Glomerular endothelial cell (primary cell): ENCODE results near the gene BLNK. TPM values are rescaled to one million over a fixed set of nuclear protein-coding genes. Genes with fewer than 3 reads are reported as not detected.
"Not testable (repeated sequence)": the region's sequence is repeated elsewhere in the genome, so short reads cannot be mapped to it uniquely, and the experiment has no call there.

ENCODE experiments used
- DNase-seq: peaks from one replicate; pipeline ENCODE4 v3.0.0-alpha.2; 2011; ENCODE audit warnings: low read depth, low spot score; ENCODE audit errors: extremely low read depth
- total RNA-seq: library from RNA; depleted of rRNA; stranded (reverse); fragments of >200 nt; gene quantifications from 2 replicates; pipeline ENCODE4 v1.2.3, GENCODE V29; 2015

Gene BLNK
- total RNA-seq, 1 donor from 2014 or later = not detected

DNA sequence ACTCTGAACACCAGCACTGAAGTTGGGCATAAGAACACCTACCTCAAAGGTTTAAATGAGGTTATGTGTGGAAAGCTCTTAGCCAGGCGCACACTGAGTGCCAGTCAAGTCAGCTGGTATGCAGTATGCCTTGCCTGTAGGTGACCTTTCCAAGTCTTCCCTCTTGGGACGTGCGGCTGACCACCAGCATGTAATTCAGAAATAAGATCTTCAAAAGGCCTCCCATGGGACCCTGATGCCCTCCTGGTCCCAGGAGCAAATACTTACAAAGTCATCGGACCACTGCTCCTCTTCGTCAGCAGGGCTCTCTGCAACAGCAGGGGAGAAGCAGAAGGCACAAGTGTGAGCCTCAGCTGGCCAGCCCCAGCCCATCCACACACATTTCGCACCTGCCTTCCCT, 40.8 kb downstream of the BLNK start:
- no peak for DNase-seq

DNA sequence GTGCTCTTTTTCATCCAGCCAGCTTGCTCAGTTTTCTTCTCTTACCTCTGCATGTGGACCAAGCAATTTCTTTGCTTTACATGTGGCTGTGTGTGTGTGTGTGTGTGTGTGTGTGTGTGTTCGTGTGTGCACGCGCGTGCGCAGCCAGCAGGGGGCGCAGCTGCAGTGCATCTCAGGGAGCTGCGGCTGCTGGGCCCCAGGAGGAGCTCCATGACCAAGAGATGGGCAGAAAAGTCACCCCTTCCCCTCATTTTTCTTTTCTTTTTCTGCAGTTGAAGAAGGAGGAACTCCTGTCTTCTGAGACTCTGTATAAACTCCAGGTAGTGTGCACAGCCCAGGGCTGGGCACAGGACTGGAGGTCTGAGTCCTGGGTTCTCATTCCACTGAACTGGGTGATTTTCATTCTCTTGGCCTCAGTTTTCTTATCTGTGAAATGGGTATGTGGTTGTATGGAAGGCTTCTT, 41.8 kb downstream of the BLNK start:
- no peak for DNase-seq

DNA sequence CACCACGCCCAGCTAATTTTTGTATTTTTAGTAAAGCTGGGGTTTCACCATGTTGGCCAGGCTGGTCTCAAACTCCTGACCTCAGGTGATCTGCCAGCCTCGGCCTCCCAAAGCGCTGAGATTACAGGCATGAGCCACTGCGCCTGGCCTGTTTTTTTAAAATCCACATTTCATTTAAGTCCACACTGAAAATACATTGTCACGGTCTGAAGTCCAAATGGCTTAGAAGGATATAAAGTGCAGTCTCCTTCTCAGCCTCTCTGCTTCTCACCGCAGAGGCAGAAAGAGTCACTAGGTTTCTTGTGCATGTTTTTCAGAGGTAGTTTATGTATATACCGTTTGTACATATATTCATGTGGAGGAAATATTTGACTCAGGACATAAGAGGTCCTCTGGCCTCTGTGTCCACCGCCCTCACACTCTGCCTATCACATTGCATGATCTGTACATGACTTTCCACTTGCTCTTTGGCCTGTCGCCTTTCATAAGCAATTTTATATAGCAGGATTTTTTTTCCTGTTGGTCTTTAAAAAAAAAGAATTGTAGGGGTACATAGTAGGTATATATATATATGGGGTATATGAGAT, 42.9 kb downstream of the BLNK start:
- DNase-seq = no peak

DNA sequence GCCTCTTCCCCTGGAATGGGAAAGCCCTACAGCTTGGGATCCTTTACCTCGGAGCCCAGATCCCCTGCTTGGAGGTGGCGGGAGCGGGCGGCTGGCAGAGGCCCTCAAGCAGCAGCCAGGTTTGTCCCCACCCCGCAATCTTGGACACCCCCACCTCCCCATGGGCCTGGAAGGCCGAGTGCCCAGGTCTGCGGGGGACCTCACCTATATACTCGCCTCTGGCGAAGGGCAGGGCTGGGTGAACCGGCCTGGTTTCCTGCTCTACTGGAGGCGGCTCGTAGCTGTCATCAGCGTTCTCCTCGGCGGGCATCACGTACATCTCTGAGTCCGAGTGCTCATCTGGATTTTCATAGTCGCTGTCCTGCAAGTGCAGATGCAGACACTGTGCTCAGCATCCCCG, 44.2 kb downstream of the BLNK start:
- no peak for DNase-seq

DNA sequence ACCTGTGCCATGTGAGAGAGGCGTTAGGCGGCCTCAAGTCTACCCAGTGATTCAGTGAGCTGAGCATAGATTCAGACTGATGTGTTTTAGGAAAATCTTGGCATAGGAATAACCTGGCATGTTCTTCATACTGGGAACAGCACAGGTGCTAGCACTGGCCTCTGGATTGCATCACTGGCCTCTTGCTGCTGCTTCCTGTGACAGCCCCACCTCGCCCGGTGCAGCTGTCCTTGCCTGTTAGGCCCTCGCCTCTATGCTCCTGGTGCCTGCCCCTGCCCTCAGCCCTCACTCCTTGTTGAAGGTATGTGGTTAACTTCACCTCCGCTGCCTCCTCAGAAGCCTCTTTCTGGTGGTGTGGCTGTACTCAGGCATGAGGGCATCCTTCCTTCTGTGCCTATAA, 46.2 kb downstream of the BLNK start:
- no peak for DNase-seq

DNA sequence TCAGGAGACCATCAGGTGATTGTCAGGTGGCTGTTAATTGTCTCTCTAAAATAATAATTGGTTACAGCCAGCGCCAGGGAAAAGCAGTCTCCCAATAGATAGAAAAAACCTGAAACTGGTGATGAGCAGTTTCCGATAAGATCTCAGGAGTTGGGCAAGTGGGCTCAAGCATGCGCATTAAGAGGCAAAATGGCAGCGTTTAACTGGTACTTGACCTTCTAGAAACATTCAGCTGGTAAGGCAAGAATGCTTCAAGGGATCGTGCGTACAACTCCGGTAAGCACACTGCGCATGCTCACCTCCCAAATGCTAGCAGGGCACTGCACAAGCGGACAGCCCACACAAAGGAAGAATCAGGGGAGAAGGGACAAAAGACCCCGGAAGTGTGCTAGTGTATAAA, 48.5 kb downstream of the BLNK start:
- no peak for DNase-seq

DNA sequence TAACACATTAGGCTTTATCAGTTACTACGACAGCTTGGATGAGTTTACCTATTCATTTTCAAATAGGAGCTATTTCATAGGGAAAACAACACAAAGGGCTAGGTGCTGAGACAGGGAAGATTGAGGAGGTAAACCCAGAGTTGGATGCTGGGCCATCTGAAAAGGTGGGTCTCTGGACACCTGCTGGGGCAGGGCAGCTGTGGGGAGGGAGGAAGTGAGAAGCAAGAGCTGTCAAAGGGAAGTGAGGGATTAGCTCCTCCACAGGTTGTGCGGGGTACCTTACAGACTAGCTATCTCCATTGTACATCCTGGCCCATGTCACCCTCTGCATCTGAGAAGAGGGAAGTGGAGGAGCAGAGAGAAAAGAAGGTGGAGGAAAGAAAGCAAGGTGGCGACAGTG, 48.9 kb downstream of the BLNK start:
- DNase-seq = no peak

DNA sequence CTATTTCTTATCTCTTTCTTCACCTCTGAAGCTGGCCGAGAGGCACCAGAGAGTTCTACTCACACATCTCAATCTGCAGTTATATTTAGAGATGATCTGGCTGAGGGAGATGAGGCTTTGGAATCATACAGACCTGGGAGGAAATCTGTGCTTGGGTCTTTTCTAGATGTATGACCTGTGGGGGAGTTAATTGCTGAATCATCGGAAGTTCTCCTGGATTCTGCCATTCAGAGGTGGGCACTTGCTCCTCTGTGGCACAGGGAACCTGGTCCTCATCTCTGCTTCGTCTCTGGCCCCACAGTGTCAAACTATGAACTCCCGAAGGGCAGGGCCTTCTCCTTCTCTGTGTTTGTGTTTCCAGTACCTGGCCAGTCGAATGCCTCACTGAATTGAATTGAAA, 52.5 kb downstream of the BLNK start:
- DNase-seq = no peak

DNA sequence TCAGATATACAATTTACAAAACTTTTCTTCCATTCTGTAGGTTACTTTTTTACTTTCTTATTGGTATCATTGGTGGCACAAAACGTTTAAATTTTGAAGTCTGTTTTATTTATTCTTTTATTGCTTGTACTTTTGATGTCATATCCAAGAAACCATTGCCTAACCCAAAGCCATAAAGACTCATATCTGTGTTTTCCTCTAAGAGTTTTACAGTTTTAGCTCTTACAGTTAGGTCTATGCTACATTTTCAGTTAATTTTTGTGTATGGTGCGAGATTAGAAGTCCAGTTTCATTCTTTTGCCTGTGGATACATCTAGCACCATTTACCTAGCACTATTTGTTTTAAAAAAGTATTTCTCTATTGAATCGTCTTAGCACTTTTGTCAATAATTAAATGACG, 53.7 kb downstream of the BLNK start:
- DNase-seq = no peak

DNA sequence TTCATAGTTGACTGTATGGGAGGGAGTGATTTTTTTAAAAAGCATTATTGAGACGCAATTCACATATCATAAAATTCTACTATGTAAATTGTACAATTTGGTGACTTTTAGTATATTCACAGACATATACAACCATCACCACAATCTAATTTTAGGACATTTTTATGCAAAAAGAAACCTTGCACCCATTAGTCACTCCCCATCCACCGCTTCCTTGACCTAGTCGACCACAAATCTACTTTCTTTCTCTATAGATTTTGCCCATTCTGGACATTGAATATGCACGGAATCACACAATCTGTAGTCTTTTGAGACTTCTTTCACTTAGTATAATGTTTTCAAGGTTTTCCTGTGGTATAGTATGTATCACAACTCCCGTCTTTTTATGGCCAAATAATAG, 54.6 kb downstream of the BLNK start:
- no peak for DNase-seq

DNA sequence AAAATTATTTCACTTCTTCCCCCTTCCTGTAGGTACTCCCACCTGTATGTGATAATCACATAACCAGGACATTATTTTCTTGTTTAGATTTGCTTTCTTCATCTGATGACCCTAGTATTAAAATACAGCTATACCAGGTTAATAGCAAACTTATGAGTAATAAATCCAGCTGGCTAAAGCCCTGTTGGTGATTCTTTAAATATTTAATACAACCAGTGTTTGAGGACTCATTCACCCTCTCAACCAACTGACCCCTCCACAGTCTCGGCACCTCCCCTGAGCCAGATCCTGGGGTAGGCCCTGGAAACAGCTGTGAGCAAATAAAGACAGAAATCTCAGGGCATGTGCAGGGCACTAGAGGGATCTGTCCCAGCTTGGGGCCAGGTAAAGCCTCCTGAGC, 58.5 kb downstream of the BLNK start:
- no peak for DNase-seq

DNA sequence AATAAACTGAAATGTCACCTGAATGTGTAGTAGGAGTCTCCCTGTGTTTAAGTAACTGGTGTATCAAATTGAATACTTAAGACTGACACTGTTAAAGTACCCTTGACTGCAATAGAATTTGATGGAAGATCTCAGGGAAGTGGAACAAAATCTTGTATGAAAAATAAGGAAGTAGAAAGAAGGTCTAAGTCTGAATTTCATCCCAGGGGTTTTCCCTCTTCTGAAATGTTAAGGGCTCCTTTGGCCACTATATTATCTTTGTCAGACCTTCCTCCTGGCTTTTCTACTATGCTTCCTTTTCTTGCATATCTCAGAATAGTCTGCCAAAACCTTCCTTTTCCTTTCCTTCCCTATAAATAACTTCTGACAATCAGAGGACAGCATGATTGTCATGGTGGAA, 59.6 kb downstream of the BLNK start:
- DNase-seq = no peak

DNA sequence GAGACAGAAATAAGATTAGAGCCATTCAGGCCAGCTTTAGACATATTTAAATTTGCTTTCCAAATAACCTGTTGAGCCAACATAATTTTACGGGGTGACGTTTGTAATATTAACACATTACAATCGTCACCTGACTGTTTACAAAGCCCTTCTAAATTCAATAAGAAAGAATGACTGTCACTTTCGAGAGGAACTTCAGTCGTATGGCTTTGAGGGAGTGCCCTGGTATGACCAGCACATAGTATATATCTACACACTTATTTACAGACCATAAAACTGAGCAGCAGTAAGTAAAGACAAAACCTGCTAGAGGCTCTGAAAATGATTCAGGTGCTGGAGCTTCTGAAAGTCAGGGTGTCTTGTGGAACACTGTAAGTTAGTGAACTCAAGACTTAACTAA, 62.4 kb downstream of the BLNK start:
- DNase-seq = no peak

DNA sequence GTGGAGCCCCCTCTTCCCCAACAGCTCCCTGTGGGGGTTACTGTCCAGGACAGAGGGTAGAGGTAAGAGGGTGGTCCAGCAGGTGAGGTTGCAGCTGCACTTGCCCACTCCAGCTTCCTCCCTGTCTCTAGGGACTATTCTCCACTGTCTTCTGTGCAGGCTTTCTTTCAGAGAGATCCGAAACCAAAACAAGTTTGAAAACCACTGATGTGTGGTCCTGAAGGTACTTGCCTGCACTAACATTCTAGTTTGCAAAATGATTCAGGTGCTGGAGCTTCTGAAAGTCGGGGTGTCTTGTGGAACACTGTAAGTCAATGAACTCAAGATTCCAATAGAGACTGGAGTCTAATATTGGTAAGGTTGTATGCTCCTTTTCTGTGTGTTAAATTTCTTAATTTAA, 63.1 kb downstream of the BLNK start:
- no peak for DNase-seq

DNA sequence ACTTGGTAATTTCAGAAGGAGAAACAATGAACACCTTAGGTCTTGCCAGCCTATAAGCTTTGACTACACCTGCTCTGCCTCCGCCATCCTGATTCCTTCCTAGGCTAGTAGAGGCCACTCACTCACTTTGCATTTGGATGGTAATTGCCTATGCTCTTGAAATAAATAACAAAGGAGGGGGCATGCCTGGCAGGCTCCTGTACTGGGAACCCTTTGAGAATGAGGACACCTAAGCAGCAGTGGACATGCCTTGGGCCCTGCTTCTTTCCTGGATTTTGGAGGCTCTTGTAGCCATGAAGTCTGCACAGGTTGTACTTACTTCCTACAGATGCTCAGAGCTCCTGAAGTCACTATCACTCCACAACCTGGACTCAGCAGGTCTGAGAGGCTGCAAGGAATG, 65.8 kb downstream of the BLNK start:
- no peak for DNase-seq

DNA sequence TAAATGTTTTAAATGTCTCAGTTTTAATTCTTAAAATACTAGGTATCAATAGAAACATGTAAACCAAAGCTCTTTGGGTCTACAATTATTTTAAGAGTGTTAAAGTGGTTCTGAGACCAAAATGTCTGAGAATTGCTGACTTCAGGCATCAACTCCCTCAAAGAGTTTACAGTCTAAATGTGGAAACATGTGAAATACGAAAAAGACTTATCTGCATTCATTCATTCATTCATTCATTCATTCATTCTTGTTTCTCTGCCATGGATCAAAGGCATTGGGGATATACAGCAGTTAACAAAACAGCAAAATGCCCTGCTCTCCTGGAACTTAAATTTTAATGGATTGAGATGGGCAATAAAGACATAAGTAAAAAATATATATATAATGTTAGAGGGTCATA, 69.8 kb downstream of the BLNK start:
- DNase-seq = no peak

DNA sequence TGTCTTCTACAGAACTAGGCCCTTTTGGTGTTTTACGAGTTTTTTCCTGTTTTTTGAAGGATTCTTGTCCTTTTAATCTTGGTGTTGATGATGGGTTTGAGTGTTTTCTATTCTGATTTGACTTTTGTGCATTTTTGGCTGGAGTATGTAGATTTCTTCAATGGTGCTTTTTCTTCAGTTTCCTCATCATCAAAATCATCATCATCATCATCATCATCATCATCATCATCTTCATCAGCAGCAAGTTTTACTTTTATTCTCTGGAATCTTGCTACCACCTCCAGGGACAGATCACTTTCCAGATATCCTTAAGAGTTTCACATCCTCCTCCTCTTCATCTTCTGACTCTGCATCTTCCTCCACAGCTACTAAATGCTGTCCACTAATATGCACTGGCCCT, 81.9 kb downstream of the BLNK start:
- DNase-seq = not testable (repeated sequence)

DNA sequence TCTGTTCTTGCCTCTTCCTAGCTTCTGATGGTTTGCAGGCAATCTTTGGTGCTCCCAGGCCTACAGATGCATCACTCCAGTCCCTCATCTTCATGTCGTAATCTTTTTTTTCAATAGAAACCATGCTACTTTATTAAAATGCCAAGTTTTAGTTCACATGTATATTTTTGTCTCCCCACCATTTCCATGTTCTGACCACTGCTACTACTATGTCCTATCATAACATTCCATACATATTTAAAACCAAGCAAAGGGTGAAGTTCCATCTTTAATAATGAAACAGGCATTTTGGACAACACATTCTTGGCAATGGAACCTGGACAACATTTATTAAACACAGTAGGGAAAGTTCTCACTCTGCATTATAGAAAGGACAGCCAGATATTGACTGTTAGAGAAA, 82.5 kb downstream of the BLNK start:
- DNase-seq = no peak

DNA sequence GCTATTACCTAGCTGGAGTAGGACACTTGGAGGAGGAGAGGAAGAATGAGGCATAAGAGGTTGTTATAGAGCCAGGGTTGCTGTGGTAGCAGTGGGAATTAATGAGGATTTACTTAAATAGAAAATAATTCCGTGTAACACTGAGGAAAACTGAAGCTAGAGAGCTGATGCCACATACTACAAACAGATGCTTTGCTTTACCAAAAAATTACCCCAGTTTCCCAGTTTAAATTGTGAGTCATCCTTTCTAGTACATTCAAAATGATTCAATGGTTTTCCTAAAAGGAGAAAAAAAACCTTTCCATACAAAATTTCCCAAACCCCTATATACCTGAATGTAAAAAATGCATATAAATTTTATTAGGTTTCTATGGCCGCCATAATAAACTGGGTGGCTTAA, 82.9 kb downstream of the BLNK start:
- no peak for DNase-seq

DNA sequence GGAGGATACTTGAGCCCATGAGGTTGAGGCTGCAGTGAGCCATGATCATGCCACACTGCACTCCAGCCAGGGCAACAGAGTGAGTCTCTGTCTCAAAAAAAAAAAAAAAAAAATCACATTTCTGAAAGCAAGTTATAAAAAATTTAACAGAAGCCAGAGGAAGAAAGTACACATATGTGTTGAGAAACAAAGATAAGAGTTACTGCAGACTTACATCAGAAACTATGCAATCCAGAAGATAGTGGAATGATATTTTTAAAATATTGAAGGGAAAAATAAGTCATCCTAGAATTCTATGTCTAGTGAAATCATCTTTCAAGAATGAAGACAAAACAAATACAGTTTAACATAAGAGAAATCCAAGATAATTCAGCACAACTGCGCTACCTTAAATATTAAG, 94.4 kb downstream of the BLNK start:
- DNase-seq = no peak

DNA sequence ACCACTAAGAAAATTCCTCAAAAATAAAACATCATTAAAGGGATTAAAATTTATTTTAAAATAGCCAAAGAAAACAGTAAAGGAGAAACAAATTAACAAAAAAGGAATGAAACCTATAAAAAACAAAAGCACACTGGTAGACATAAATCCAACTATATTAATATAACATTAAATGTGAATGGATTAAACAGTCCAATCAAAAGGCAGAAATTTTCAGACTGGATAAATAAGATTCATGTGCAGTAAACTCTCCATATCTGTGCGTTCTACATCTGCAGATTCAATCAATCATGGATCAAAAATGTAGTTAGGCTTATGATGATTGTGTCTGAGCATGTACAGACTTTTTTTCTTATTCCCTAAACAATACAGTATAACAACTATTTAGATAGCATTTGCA, 98.7 kb downstream of the BLNK start:
- no peak for DNase-seq

DNA sequence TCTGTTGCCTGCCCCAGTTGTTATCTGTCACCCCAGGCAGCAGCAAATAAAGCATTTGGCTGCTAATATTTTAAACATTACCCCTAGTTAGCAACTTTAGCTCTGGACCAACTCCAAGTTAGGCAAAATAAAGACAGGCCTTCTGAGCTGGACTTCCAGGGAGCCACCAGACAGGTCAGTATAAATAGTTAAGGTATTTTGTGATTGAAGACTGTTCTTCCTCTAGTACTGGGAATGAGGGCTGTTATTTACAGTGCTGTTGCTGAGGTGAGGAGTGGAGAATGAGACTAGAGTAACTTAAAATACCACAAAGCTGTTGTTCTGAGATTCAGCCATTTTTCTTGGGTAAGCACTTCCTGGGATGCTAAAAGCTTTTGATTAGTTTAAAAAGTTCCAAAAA, 101.1 kb downstream of the BLNK start:
- DNase-seq = no peak

DNA sequence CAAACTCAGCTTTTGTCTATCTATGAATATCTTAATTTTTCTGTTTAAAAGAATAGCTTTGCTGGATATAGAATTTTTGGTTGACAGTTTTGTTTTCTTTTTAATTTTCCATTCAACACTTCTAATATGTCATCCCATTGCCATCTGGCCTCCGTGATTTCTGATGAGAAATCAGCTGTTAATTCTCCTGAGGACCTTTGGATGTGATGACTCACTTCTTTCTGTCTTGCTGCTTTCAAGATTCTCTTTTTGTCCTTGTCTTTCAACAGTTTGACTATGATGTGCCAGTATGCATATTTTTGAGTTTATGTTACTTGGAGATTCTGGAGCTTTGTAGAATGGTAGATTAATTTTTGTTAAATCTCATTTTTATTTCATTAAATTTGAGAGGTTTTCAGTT, 102.8 kb downstream of the BLNK start:
- no peak for DNase-seq

DNA sequence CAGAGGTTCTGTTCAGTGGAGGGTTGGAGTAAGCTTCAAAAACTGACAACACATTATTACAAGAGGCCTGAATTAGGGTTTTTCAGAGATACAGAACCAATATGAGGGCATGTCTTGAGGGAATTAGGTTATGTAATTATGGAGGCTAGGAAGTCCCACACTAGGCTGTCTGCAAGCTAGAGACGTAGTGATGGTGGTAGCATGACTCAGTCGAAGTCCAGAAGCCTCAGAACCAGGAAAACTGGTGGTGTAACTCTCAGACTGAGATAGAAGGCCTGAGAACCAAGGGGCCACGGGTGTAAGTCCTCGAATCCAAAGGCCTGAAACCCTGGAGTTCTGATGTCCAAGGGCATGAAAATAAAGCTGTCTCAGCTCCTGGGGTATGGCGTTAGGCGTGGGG, 105.6 kb downstream of the BLNK start:
- no peak for DNase-seq
